Panc1 (cell line): ENCODE results near the gene LRRC3C. TPM values are rescaled to one million over a fixed set of nuclear protein-coding genes. Genes with fewer than 3 reads are reported as not detected.

ENCODE experiments used
- ATAC-seq: fragments of 200-7000 bp; cut with Tn5 transposase; 2 replicates; pipeline ENCODE4 v1.9.1; 2020; ENCODE audit warnings: mild to moderate bottlenecking, moderate library complexity
- BruUV-seq: library from RNA; stranded (reverse); fragments of 400-500 nt; replicated peaks from 2 replicates; lab custom pipeline; 2021; lab: Mats Ljungman, UMichigan
- CTCF ChIA-PET: fragments of 300-600 bp; sonication (Branson Sonifier 250); formaldehyde crosslinking; loops from one replicate; lab custom pipeline; 2022; ENCODE audit warnings: antibody characterized with exemption; lab: Charles Lee
- POLR2A ChIA-PET: fragments of 300-600 bp; sonication (Branson Sonifier 250); formaldehyde crosslinking; loops from one replicate; lab custom pipeline; 2022; ENCODE audit warnings: antibody characterized with exemption; lab: Charles Lee
- DNase-seq: peaks from one replicate; pipeline ENCODE4 v3.0.0-alpha.2; 2010; ENCODE audit warnings: low read depth, low spot score
- H3K27ac ChIP-seq: 2 replicates; pipeline ENCODE4 v1.5.1; 2011; ENCODE audit warnings: mild to moderate bottlenecking, low read length, inconsistent platforms
- H3K27me3 ChIP-seq: fragments of 200-500 bp; sonication (Bioruptor generic); 2 replicates; pipeline ENCODE4 v1.6.0; 2014; ENCODE audit warnings: low read length, inconsistent platforms; ENCODE audit not compliant: control insufficient read depth, insufficient read depth
- H3K36me3 ChIP-seq: fragments of 200-500 bp; sonication (Bioruptor generic); 2 replicates; pipeline ENCODE4 v1.5.1; 2014; ENCODE audit warnings: inconsistent platforms, mild to moderate bottlenecking, low read length, moderate library complexity; ENCODE audit not compliant: control insufficient read depth, insufficient read depth
- H3K4me1 ChIP-seq: 2 replicates; pipeline ENCODE4 v1.5.1; 2011; ENCODE audit warnings: inconsistent platforms, mild to moderate bottlenecking, low read length, moderate library complexity; ENCODE audit not compliant: control insufficient read depth, insufficient read depth
- H3K4me3 ChIP-seq, 2 experiments: 2 replicates each; pipeline ENCODE4 v1.5.1; 2011 to 2012; ENCODE audit warnings: low read depth in 2 of 2, low read length in 2 of 2, mild to moderate bottlenecking in 2 of 2, inconsistent platforms in 1 of 2, moderate library complexity in 1 of 2
- H3K9me3 ChIP-seq: fragments of 200-500 bp; sonication (Bioruptor generic); 2 replicates; pipeline ENCODE4 v1.5.1; 2014; ENCODE audit warnings: low read depth, mild to moderate bottlenecking, inconsistent platforms, low read length, moderate library complexity; ENCODE audit not compliant: control insufficient read depth, insufficient read depth
- CTCF ChIP-seq: fragments of 450-650 bp; IDR thresholded peaks from 2 replicates; pipeline ENCODE4 v1.5.1; 2017; ENCODE audit warnings: mild to moderate bottlenecking
- POLR2AphosphoS5 ChIP-seq: IDR thresholded peaks from 2 replicates; pipeline ENCODE4 v1.6.1; 2012; ENCODE audit warnings: mild to moderate bottlenecking, low read depth, low read length, moderate library complexity
- REST ChIP-seq, 2 experiments: IDR thresholded peaks; 2 replicates each; pipeline ENCODE4 v1.6.1; 2011 to 2012; ENCODE audit warnings: low read depth in 2 of 2, control low read depth in 1 of 2, low read length in 1 of 2, mild to moderate bottlenecking in 1 of 2, moderate library complexity in 1 of 2; ENCODE audit not compliant: insufficient read depth in 1 of 2
- SIN3A ChIP-seq: IDR thresholded peaks from 2 replicates; pipeline ENCODE4 v1.6.1; 2012; ENCODE audit warnings: low read depth, mild to moderate bottlenecking, low read length, moderate library complexity, borderline replicate concordance; ENCODE audit not compliant: insufficient read depth
- TCF7L2 ChIP-seq: IDR thresholded peaks from 2 replicates; pipeline ENCODE4 v1.6.1; 2011; ENCODE audit warnings: mild to moderate bottlenecking, low read depth, low read length, inconsistent platforms
- in situ Hi-C: cut with HindIII; loops from 2 replicates; pipeline ENCODE4 v1.10.0; 2016; ENCODE audit warnings: low sequenced_read_pairs, low pct_unique_long_range_greater_than_20kb
- intact Hi-C: fragments of 100-400 bp; cut with micrococcal nuclease; formaldehyde crosslinking; loops from one replicate; pipeline ENCODE4 v1.10.0; 2022; ENCODE audit not compliant: unreplicated experiment
- total RNA-seq: library from RNA; stranded (reverse); gene quantifications from one replicate; pipeline ENCODE4 v1.2.1, GENCODE V29; 2021; ENCODE audit not compliant: unreplicated experiment

Gene LRRC3C
- total RNA-seq, 1 experiment from 2014 or later: not detected

- Histone ChIP-seq H3K36me3 (no peaks in the 10 kb centered on the region), H3K27me3 (peaks cover 9% of the 10 kb centered on the region; the same call in 1 of the 2 replicates), H3K4me3 (no peak overlapping the region), H3K4me1 (no peaks in the 10 kb centered on the region), H3K9me3 (no peaks in the 10 kb centered on the region), H3K27ac (no peak overlapping the region)
- ATAC-seq (no peak), DNase-seq (no peak)
- CTCF ChIA-PET: interaction anchor here (0.5 to 0.7 kb wide), 2 partner anchors 120 to 305 kb away, joined by 3 to 6 read pairs; partner anchors contain the start of gene CSF3
- intact Hi-C loops (no loop called here), in situ Hi-C loops (no loop called here)
- no peak for TF ChIP-seq TCF7L2
- TF ChIP-seq SIN3A: no peak
- TF ChIP-seq CTCF: no peak
- no peak for TF ChIP-seq POLR2AphosphoS5
- no peak for TF ChIP-seq REST (IDR thresholded peaks at IDR 0.05; ENCODE audit: insufficient read depth in 1 of 2, low read depth in 2 of 2, low read length in 1 of 2)
- no TSS peak for BruUV-seq
- POLR2A ChIA-PET: interaction anchor here (0.6 kb wide), 1 partner anchor 92 kb away, joined by 5 read pairs; no protein-coding TSS in a partner anchor
Observed at GRCh38 chr17:39894681-39895376, 32.7 kb upstream of the LRRC3C start.

- no TSS peak for BruUV-seq
- no peaks in the 10 kb centered on the region for H3K4me1 ChIP-seq
- TF ChIP-seq REST (IDR thresholded peaks at IDR 0.05; ENCODE audit: insufficient read depth in 1 of 2, low read depth in 2 of 2, low read length in 1 of 2) (no peak), SIN3A (no peak), TCF7L2 (no peak), CTCF (no peak), POLR2AphosphoS5 (no peak)
- H3K9me3 ChIP-seq: no peaks in the 10 kb centered on the region
- H3K27ac ChIP-seq: no peak overlapping the region
- ATAC-seq: no peak
- no peak for DNase-seq
- H3K4me3 ChIP-seq: no peak overlapping the region
- no peaks in the 10 kb centered on the region for H3K36me3 ChIP-seq
- ChIA-PET POLR2A (no interaction called here), CTCF (no interaction called here)
- peaks cover 2% of the 10 kb centered on the region; the same call in 1 of the 2 replicates for H3K27me3 ChIP-seq
- in situ Hi-C loops: no loop called here
- intact Hi-C loops: no loop called here
Observed at GRCh38 chr17:39898088-39898487, 29.4 kb upstream of the LRRC3C start.
